Spleen (tissue), 11 donors: ENCODE measurements around the gene SEC14L1. TPM values are rescaled to one million over a fixed set of nuclear protein-coding genes. Genes with fewer than 3 reads are reported as not detected.

Source experiments
- polyA plus RNA-seq, 3 donors: library from polyadenylated mRNA; stranded (reverse); fragments of 200-250 nt; gene quantifications; one replicate each; pipeline ENCODE4 v1.2.1, GENCODE V29; 2013
- small RNA-seq, 4 donors: library from RNA; depleted of rRNA; stranded (forward); fragments of <200 nt; gene quantifications; one replicate each; pipeline ENCODE3, GENCODE V24; 2016
- total RNA-seq, 7 donors: library from RNA; depleted of rRNA in 3 of 7; stranded (reverse); fragments of >200 nt in 3 of 7; fragmentation: NEBNext Ultra II Directional in 4 of 7; extraction: Animal tissue kit (Norgen Biotek cat#: 25700) in 4 of 7; gene quantifications; one replicate each; pipeline versions ENCODE4 v1.1.0 to v1.2.1, GENCODE V29; 2016 to 2021
- donor health status: healthy with polysubstance abuse.
- donor health status: DM: no; HTN: no; CAD: no; lungs with moderate emphysema.
- donor health status: DM: no; HTN: no; CAD: no.
- donor health status: Bipolar disorder and iron deficiency.
- donor health status: healthy.
- donor health status: DM: no; HTN: no; CAD: no.
- donor health status: DM: yes; HTN: yes; CAD: no.

Gene SEC14L1
- total and polyA plus RNA-seq, 10 donors, result 14.5 to 202 (median 169) TPM

Small RNAs within 50 kb of the gene (small RNA-seq; reads per million reads assigned to genes)
- gene RNU4-47P, result 0 to 0.06 (median 0) reads per million in 4 donors
